Endothelial cell of umbilical vein (primary cell): Measurements from ENCODE around the gene MGME1. TPM values are rescaled to one million over a fixed set of nuclear protein-coding genes. Genes with fewer than 3 reads are reported as not detected.

Experiments
- BruUV-seq: library from RNA; stranded (reverse); fragments of 400-500 nt; replicated peaks from 2 replicates; lab custom pipeline; 2021; lab: Mats Ljungman, UMichigan
- CTCF ChIA-PET: fragments of 300-600, 350-600 bp; sonication (Branson Sonifier 250); formaldehyde crosslinking; loops from one replicate; lab custom pipeline; 2021; ENCODE audit warnings: antibody characterized with exemption, inconsistent platforms; lab: Charles Lee
- POLR2A ChIA-PET: fragments of 300-600, 350-600 bp; sonication (Branson Sonifier 250); formaldehyde crosslinking; loops from one replicate; lab custom pipeline; 2021; ENCODE audit warnings: antibody characterized with exemption, inconsistent platforms; lab: Charles Lee
- DNase-seq: peaks from one replicate; pipeline ENCODE4 v3.0.0-alpha.2; 2011; ENCODE audit warnings: low read depth, low spot score
- FAIRE-seq: peaks from 2 replicates; lab custom pipeline; 2011; peaks lifted over from hg19 to GRCh38; lab: Jason Lieb, UNC
- H2AFZ ChIP-seq: 2 replicates; pipeline ENCODE4 v1.6.0; 2012; ENCODE audit warnings: low read depth, low read length, control low read depth, inconsistent platforms
- H3K27ac ChIP-seq: 2 replicates; pipeline ENCODE4 v1.5.1; 2011; ENCODE audit warnings: low read depth, mild to moderate bottlenecking, control low read depth, low read length, moderate library complexity; ENCODE audit not compliant: insufficient read depth
- H3K27me3 ChIP-seq, 2 experiments: 2 replicates each; pipeline versions ENCODE4 v1.6.0 to v1.6.1; 2011; ENCODE audit warnings: low read length in 2 of 2, mixed read lengths in 1 of 2; ENCODE audit not compliant: control insufficient read depth in 2 of 2, insufficient read depth in 2 of 2
- H3K36me3 ChIP-seq, 2 experiments: 2 replicates in 1 of 2; 3 replicates in 1 of 2; pipeline ENCODE4 v1.5.1; 2011; ENCODE audit warnings: low read length in 2 of 2, mild to moderate bottlenecking in 1 of 2, moderate library complexity in 1 of 2; ENCODE audit not compliant: control insufficient read depth in 2 of 2, insufficient read depth in 2 of 2; ENCODE audit errors: extremely low read depth in 1 of 2
- H3K4me1 ChIP-seq: 3 replicates; pipeline ENCODE4 v1.5.1; 2011; ENCODE audit warnings: mild to moderate bottlenecking, low read length; ENCODE audit not compliant: control insufficient read depth, insufficient read depth; ENCODE audit errors: extremely low read depth
- H3K4me2 ChIP-seq: 2 replicates; pipeline ENCODE4 v1.6.1; 2011; ENCODE audit warnings: low read length, control low read depth, mixed read lengths; ENCODE audit not compliant: insufficient read depth
- H3K4me3 ChIP-seq, 3 experiments: fragments of 200-600 bp in 1 of 3; sonication (generic), shearing (Covaris generic) in 1 of 3; replicated peaks in 1 of 3; 2 replicates each; pipeline ENCODE4 v1.5.1; 2011 to 2016; ENCODE audit warnings: control low read depth in 3 of 3, low read length in 3 of 3, mild to moderate bottlenecking in 2 of 3, inconsistent platforms in 1 of 3, low read depth in 1 of 3, moderate library complexity in 1 of 3; ENCODE audit not compliant: insufficient read depth in 1 of 3
- H3K79me2 ChIP-seq: 2 replicates; pipeline ENCODE4 v1.6.0; 2012; ENCODE audit warnings: low read length, inconsistent platforms; ENCODE audit not compliant: control insufficient read depth, insufficient read depth
- H3K9ac ChIP-seq: replicated peaks from 2 replicates; pipeline ENCODE3; 2011; ENCODE audit warnings: low read length, control low read depth; ENCODE audit not compliant: insufficient read depth; ENCODE audit errors: extremely low read depth
- H3K9me1 ChIP-seq: replicated peaks from 3 replicates; pipeline ENCODE4 v1.6.0; 2011; ENCODE audit warnings: mild to moderate bottlenecking, low read length; ENCODE audit not compliant: control insufficient read depth, insufficient read depth; ENCODE audit errors: extremely low read depth
- H3K9me3 ChIP-seq: replicated peaks from 2 replicates; pipeline ENCODE4 v1.5.1; 2012; ENCODE audit warnings: low read length, inconsistent platforms; ENCODE audit not compliant: control insufficient read depth, insufficient read depth
- H4K20me1 ChIP-seq: replicated peaks from 2 replicates; pipeline ENCODE3; 2011; ENCODE audit warnings: mild to moderate bottlenecking, low read length; ENCODE audit not compliant: control insufficient read depth, insufficient read depth; ENCODE audit errors: extremely low read depth
- EZH2 ChIP-seq: IDR thresholded peaks from 2 replicates; pipeline ENCODE4 v1.6.1; 2012; ENCODE audit warnings: borderline replicate concordance, low read depth, mild to moderate bottlenecking, moderate library complexity, low read length, inconsistent platforms; ENCODE audit not compliant: severe bottlenecking
- FOS ChIP-seq: IDR thresholded peaks from 2 replicates; pipeline ENCODE4 v1.6.1; 2011; ENCODE audit warnings: mild to moderate bottlenecking, low read length, moderate library complexity, borderline replicate concordance; ENCODE audit not compliant: insufficient read depth
- GATA2 ChIP-seq: IDR thresholded peaks from 2 replicates; pipeline ENCODE4 v1.7.0; 2011; ENCODE audit warnings: low read depth, mild to moderate bottlenecking, moderate library complexity, mixed read lengths, low read length; ENCODE audit not compliant: insufficient read length, insufficient read depth
- JUN ChIP-seq: IDR thresholded peaks from 2 replicates; pipeline ENCODE4 v1.6.1; 2011; ENCODE audit warnings: borderline replicate concordance, low read depth; ENCODE audit not compliant: insufficient read length, insufficient read depth
- MAX ChIP-seq: IDR thresholded peaks from 2 replicates; pipeline ENCODE4 v1.6.1; 2011; ENCODE audit not compliant: insufficient read depth, insufficient read length
- MYC ChIP-seq: IDR thresholded peaks from one replicate; pipeline ENCODE4 v1.6.1; 2011; ENCODE audit warnings: mild to moderate bottlenecking, low read depth, low read length
- POLR2A ChIP-seq: IDR thresholded peaks from 2 replicates; pipeline ENCODE4 v1.6.1; 2012; ENCODE audit warnings: low read depth, mild to moderate bottlenecking, control low read depth, low read length
- POLR2AphosphoS5 ChIP-seq: IDR thresholded peaks from 2 replicates; pipeline ENCODE4 v1.6.1; 2012; ENCODE audit warnings: low read depth, mild to moderate bottlenecking, control low read depth, low read length, moderate library complexity; ENCODE audit not compliant: insufficient read depth
- dilution Hi-C: fragments of 300-500 bp; cut with MboI; formaldehyde crosslinking; loops from one replicate; pipeline ENCODE4 v1.15.0; 2019; ENCODE audit warnings: low sequenced_read_pairs; ENCODE audit not compliant: extremely low pct_ligation_motif_present
- intact Hi-C: fragments of 100-400 bp; cut with micrococcal nuclease; formaldehyde crosslinking; loops from one replicate; pipeline ENCODE4 v1.10.0; 2022
- polyA plus RNA-seq, 4 experiments: library from polyadenylated mRNA; depleted of rRNA in 3 of 4; stranded (reverse) in 3 of 4; unstranded in 1 of 4; fragments of >200 nt; gene quantifications; 2 replicates each; pipeline versions ENCODE4 v1.2.1 to v1.2.3, GENCODE V29; 2011 to 2012; ENCODE audit warnings: missing spikeins in 1 of 4
- total RNA-seq: library from RNA; stranded (reverse); gene quantifications from 2 replicates; pipeline ENCODE4 v1.2.3, GENCODE V29; 2021
- TF ChIP-seq, protein P1 (sequence below), 2 donors: IDR thresholded peaks; 1 replicate in 1 of 2; 2 replicates in 1 of 2; pipeline ENCODE4 v1.5.1; 2011; ENCODE audit warnings: low read length in 2 of 2, mild to moderate bottlenecking in 2 of 2, moderate library complexity in 2 of 2, control low read depth in 1 of 2, inconsistent platforms in 1 of 2, low read depth in 1 of 2; ENCODE audit not compliant: insufficient read depth in 1 of 2; ENCODE audit errors: extremely low read depth in 1 of 2

The MGME1 gene
- total and polyA plus RNA-seq, 2 donors (not counting 3 experiments of a cell fraction or from before 2014, with no cell fraction given): 8.9 to 26.2 TPM

GRCh38 chr20:17944854-17945474 is 23.9 kb upstream of the MGME1 start:
- dilution Hi-C loops: no loop called here
- POLR2A ChIA-PET: interaction anchor here (0.6 kb wide), 1 partner anchor 51 kb away, joined by 3 read pairs; no protein-coding TSS in a partner anchor

More at GRCh38 chr20:17944854-17945474, 23.9 kb upstream of the MGME1 start:
- Histone ChIP-seq H3K27me3 (no peaks in the 10 kb centered on the region), H3K4me1 (no peaks in the 10 kb centered on the region), H4K20me1 (no peaks in the 10 kb centered on the region), H3K9me3 (no peaks in the 10 kb centered on the region), H3K79me2 (peaks cover 25% of the 10 kb centered on the region), H3K9me1 (no peaks in the 10 kb centered on the region), H2AFZ (no peak overlapping the region), H3K4me3 (no peak overlapping the region), H3K9ac (no peak overlapping the region), H3K4me2 (no peak overlapping the region), H3K27ac (no peak overlapping the region), H3K36me3 (peaks cover 46 to 53% of the 10 kb centered on the region in 2 experiments)
- intact Hi-C loops: no loop called here
- BruUV-seq: no TSS peak
- CTCF ChIA-PET: interaction anchor here (1.2 to 2.0 kb wide), 3 partner anchors 11 to 21 kb away, joined by 4 to 7 read pairs (median 5); no protein-coding TSS in a partner anchor
- FAIRE-seq (no peak), DNase-seq (no peak)
- TF ChIP-seq GATA2 (no peak), EZH2 (no peak), MYC (no peak), JUN (no peak), FOS (no peak), POLR2AphosphoS5 (no peak), MAX (no peak), POLR2A (no peak)
- TF ChIP-seq, protein P1, sequence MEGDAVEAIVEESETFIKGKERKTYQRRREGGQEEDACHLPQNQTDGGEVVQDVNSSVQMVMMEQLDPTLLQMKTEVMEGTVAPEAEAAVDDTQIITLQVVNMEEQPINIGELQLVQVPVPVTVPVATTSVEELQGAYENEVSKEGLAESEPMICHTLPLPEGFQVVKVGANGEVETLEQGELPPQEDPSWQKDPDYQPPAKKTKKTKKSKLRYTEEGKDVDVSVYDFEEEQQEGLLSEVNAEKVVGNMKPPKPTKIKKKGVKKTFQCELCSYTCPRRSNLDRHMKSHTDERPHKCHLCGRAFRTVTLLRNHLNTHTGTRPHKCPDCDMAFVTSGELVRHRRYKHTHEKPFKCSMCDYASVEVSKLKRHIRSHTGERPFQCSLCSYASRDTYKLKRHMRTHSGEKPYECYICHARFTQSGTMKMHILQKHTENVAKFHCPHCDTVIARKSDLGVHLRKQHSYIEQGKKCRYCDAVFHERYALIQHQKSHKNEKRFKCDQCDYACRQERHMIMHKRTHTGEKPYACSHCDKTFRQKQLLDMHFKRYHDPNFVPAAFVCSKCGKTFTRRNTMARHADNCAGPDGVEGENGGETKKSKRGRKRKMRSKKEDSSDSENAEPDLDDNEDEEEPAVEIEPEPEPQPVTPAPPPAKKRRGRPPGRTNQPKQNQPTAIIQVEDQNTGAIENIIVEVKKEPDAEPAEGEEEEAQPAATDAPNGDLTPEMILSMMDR (IDR thresholded peaks at IDR 0.05; ENCODE audit: extremely low read depth in 1 of 2, insufficient read depth in 1 of 2, low read depth in 1 of 2, low read length in 2 of 2): no peak
